Osteoblast (primary cell): ENCODE measurements around the gene RPRD1A. TPM values are rescaled to one million over a fixed set of nuclear protein-coding genes. Genes with fewer than 3 reads are reported as not detected.
"Not testable (repeated sequence)": the region's sequence is repeated elsewhere in the genome, so short reads cannot be mapped to it uniquely, and the experiment has no call there.

Source experiments
- DNase-seq: peaks from one replicate; pipeline ENCODE4 v3.0.0; 2011; ENCODE audit warnings: low spot score, mixed read lengths; ENCODE audit not compliant: insufficient read length; ENCODE audit errors: missing footprints
- H2AFZ ChIP-seq: 2 replicates; pipeline ENCODE4 v1.6.0; 2011; ENCODE audit warnings: mild to moderate bottlenecking, low read length
- H3K27ac ChIP-seq: 2 replicates; pipeline ENCODE4 v1.5.1; 2011; ENCODE audit warnings: mild to moderate bottlenecking, low read depth, low read length, moderate library complexity
- H3K27me3 ChIP-seq: 2 replicates; pipeline ENCODE4 v1.6.0; 2012; ENCODE audit warnings: mild to moderate bottlenecking, control low read depth, inconsistent platforms, low read length, moderate library complexity; ENCODE audit not compliant: insufficient read depth
- H3K36me3 ChIP-seq: 2 replicates; pipeline ENCODE4 v1.5.1; 2011; ENCODE audit warnings: mild to moderate bottlenecking, low read length, control low read depth, moderate library complexity; ENCODE audit not compliant: insufficient read depth
- H3K4me1 ChIP-seq: 2 replicates; pipeline ENCODE4 v1.5.1; 2011; ENCODE audit warnings: mild to moderate bottlenecking, low read length, control low read depth, moderate library complexity; ENCODE audit not compliant: insufficient read depth
- H3K4me2 ChIP-seq: 2 replicates; pipeline ENCODE4 v1.6.0; 2011; ENCODE audit warnings: mild to moderate bottlenecking, low read length; ENCODE audit not compliant: insufficient read depth
- H3K4me3 ChIP-seq: fragments of 200-600 bp; sonication (generic); 3 replicates; pipeline ENCODE4 v1.5.1; 2012; ENCODE audit warnings: mild to moderate bottlenecking, low read length, inconsistent platforms; ENCODE audit not compliant: insufficient read depth
- H3K79me2 ChIP-seq: 2 replicates; pipeline ENCODE4 v1.6.0; 2012; ENCODE audit warnings: mild to moderate bottlenecking, low read length, control low read depth, inconsistent platforms; ENCODE audit not compliant: insufficient read depth
- H3K9me3 ChIP-seq: 2 replicates; pipeline ENCODE4 v1.5.1; 2011; ENCODE audit warnings: low read depth, low read length, control low read depth
- H4K20me1 ChIP-seq: 2 replicates; pipeline ENCODE4 v1.6.0; 2012; ENCODE audit warnings: mild to moderate bottlenecking, low read length, control low read depth; ENCODE audit not compliant: insufficient read depth
- CTCF ChIP-seq: IDR thresholded peaks from 2 replicates; pipeline ENCODE4 v1.5.1; 2011; ENCODE audit warnings: mild to moderate bottlenecking, low read depth, low read length, moderate library complexity; ENCODE audit errors: extremely low read depth
- total RNA-seq: library from RNA; depleted of rRNA; stranded (reverse); fragments of >200 nt; gene quantifications from 2 replicates; pipeline ENCODE4 v1.2.3, GENCODE V29; 2012

RPRD1A gene
- total RNA-seq, 1 donor = 36.2 TPM

GRCh38 chr18:35972197-35973000 is 95.0 kb downstream of the RPRD1A start, which contains the start of gene RMP24:
TSS of gene RMP24 (plus strand) at chr18:35972679.
- peak within 1 kb of the TSS; percentile 74 for H3K27ac ChIP-seq
- H4K20me1 ChIP-seq = no peaks in the 10 kb centered on the region
- peak within 1 kb of the TSS; percentile 98 for H2AFZ ChIP-seq
- peak within 1 kb of the TSS; percentile 97 for H3K4me2 ChIP-seq
- peaks cover 31% of the 10 kb centered on the region for H3K36me3 ChIP-seq
- TF ChIP-seq CTCF = no peak
- H3K27me3 ChIP-seq = no peaks in the 10 kb centered on the region
- peak; percentile 97 for DNase-seq
- no peaks in the 10 kb centered on the region for H3K9me3 ChIP-seq
- peak within 1 kb of the TSS; percentile 83 for H3K4me3 ChIP-seq
- peaks cover 28% of the 10 kb centered on the region for H3K79me2 ChIP-seq
- H3K4me1 ChIP-seq = peaks cover 24% of the 10 kb centered on the region

- no peaks in the 10 kb centered on the region for H3K27me3 ChIP-seq
- TF ChIP-seq CTCF = no peak
- DNase-seq = peak; percentile 39
- no peaks in the 10 kb centered on the region for H3K9me3 ChIP-seq
- peak overlapping the region; percentile 97 for H3K4me2 ChIP-seq
- peak overlapping the region; percentile 74 for H3K27ac ChIP-seq
- H3K4me3 ChIP-seq = peak overlapping the region; percentile 83
- peaks cover 24% of the 10 kb centered on the region for H3K4me1 ChIP-seq
- no peaks in the 10 kb centered on the region for H4K20me1 ChIP-seq
- H3K36me3 ChIP-seq = peaks cover 27% of the 10 kb centered on the region
- peak overlapping the region; percentile 98 for H2AFZ ChIP-seq
- H3K79me2 ChIP-seq = peaks cover 28% of the 10 kb centered on the region
Observed at GRCh38 chr18:35971661-35972196, 95.6 kb downstream of the RPRD1A start.

- Histone ChIP-seq H3K36me3 (peaks cover 8% of the 10 kb centered on the region), H3K9me3 (no peaks in the 10 kb centered on the region), H3K4me2 (no peak overlapping the region), H3K4me1 (peaks cover 24% of the 10 kb centered on the region), H3K4me3 (no peak overlapping the region), H4K20me1 (no peaks in the 10 kb centered on the region), H2AFZ (no peak overlapping the region), H3K27ac (no peak overlapping the region), H3K27me3 (no peaks in the 10 kb centered on the region), H3K79me2 (peaks cover 28% of the 10 kb centered on the region)
- no peak for TF ChIP-seq CTCF
- DNase-seq = no peak
Observed at GRCh38 chr18:35969676-35970075, 97.7 kb downstream of the RPRD1A start.

- H3K27ac ChIP-seq = no peak overlapping the region
- H3K36me3 ChIP-seq = no peaks in the 10 kb centered on the region
- no peak for DNase-seq
- H3K9me3 ChIP-seq = no peaks in the 10 kb centered on the region
- no peak for TF ChIP-seq CTCF
- H4K20me1 ChIP-seq = no peaks in the 10 kb centered on the region
- peaks cover 16% of the 10 kb centered on the region for H3K79me2 ChIP-seq
- peaks cover 16% of the 10 kb centered on the region for H3K4me1 ChIP-seq
- no peak overlapping the region for H3K4me2 ChIP-seq
- no peak overlapping the region for H2AFZ ChIP-seq
- H3K27me3 ChIP-seq = no peaks in the 10 kb centered on the region
- H3K4me3 ChIP-seq = no peak overlapping the region
Observed at GRCh38 chr18:35968278-35968880, 99.0 kb downstream of the RPRD1A start.

GRCh38 chr18:35967866-35968265 is 99.5 kb downstream of the RPRD1A start:
- Histone ChIP-seq H3K4me1 (peaks cover 12% of the 10 kb centered on the region), H3K79me2 (peaks cover 11% of the 10 kb centered on the region)
- not testable (repeated sequence) for H3K4me2 ChIP-seq, H2AFZ ChIP-seq, DNase-seq, H3K4me3 ChIP-seq, H3K27ac ChIP-seq, H3K9me3 ChIP-seq, H3K36me3 ChIP-seq, H3K27me3 ChIP-seq, H4K20me1 ChIP-seq
